GM12864 (cell line): ENCODE measurements around the gene PTPRD.

Experiments used
- DNase-seq: peaks from one replicate; pipeline ENCODE4 v3.0.0-alpha.2; 2011; ENCODE audit warnings: low read depth
- H3K4me3 ChIP-seq: 2 replicates; pipeline ENCODE4 v1.5.1; 2011; ENCODE audit warnings: mild to moderate bottlenecking, low read depth, low read length, control low read depth
- TF ChIP-seq, protein P1 (sequence below): IDR thresholded peaks from 2 replicates; pipeline ENCODE4 v1.5.1; 2011; ENCODE audit warnings: low read depth, mild to moderate bottlenecking, moderate library complexity, low read length, control low read depth, inconsistent platforms; ENCODE audit errors: missing control alignments

PTPRD gene

DNA sequence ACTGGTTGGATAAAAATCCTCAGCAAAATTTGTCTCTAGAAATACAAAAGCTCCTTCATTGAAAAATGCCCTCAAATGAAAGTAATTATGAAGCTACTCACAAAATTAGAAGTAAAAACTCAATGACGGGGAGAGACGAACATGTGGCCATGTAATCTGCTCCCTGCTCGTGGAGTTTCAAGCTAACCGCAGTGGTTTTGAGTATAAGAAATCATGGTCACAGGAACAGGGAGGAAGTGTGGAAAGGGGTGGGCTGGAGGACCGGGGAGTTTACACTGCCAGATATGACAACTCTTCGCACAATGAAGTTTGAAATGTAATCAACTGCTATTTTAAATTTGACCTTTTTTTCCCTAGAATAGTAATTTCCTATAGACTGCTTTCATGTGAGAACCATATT lies 2047.8 kb downstream of the PTPRD start:
- no peak for DNase-seq
- H3K4me3 ChIP-seq = no peak overlapping the region
- TF ChIP-seq, protein P1, sequence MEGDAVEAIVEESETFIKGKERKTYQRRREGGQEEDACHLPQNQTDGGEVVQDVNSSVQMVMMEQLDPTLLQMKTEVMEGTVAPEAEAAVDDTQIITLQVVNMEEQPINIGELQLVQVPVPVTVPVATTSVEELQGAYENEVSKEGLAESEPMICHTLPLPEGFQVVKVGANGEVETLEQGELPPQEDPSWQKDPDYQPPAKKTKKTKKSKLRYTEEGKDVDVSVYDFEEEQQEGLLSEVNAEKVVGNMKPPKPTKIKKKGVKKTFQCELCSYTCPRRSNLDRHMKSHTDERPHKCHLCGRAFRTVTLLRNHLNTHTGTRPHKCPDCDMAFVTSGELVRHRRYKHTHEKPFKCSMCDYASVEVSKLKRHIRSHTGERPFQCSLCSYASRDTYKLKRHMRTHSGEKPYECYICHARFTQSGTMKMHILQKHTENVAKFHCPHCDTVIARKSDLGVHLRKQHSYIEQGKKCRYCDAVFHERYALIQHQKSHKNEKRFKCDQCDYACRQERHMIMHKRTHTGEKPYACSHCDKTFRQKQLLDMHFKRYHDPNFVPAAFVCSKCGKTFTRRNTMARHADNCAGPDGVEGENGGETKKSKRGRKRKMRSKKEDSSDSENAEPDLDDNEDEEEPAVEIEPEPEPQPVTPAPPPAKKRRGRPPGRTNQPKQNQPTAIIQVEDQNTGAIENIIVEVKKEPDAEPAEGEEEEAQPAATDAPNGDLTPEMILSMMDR = no peak

DNA sequence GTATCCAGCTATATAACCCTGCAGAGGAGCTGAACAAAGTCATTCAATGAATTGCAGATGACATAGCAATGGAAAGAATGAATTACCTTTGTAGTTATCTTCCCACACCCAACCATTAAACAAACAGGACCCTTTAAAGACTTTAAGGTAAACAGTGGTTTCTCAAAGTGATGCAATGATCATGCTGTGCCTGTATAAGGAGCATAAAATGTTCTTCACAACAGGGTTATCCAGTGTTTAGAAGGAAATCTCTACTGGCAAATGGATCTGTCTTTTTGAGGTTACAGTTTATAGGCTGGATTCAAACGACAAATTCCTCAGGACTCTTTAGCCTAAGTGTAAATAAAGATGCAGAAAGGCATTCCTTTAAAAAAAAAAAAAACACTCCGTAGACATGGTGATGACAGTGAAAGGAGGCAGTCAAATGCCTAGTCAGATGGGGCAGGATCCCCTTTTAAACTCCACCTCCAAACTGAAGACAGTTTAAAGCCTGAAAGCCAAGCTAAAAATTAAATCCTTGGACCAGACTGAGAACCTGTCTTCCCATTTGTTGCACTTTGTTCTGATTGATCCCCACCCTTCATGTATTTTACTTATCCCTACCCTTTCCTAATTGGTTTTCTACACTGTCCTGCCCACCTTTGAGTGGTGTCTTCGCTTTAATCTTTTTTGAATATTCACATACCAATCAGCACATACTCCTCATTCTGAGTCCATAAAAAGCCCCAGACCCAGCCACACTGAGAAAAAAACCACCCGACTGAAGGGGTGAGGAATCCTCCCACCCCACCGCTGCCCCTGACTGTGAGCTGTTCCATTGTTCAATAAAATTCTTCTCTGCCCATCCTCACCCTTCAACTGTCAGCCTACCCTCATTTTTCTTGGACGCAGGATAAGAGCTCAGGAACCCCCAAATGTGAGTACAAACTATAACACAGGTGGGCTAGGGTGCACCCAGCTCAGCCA lies 2052.0 kb downstream of the PTPRD start:
- DNase-seq = no peak
- TF ChIP-seq, protein P1 = no peak
- no peak overlapping the region for H3K4me3 ChIP-seq

DNA sequence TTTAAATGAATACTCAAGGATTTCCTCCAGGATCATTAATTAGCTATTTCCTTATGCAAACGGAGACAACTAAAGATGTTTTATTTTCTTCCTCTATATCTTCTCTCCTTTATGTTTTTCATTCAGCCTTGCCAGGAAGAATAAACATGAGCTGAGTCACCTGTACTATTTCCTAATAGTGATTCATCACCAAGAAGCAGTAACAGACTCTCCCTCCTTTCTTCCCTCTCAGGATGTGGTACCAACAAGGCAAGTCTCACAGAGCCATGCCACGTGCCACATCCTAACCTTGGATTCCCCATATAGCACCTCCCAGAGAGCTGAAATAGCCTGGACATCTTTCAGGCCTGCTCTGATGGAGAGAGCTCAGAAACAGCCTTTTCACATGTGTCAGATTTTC lies 2054.6 kb downstream of the PTPRD start:
- TF ChIP-seq, protein P1 = no peak
- H3K4me3 ChIP-seq = no peak overlapping the region
- DNase-seq = no peak

DNA sequence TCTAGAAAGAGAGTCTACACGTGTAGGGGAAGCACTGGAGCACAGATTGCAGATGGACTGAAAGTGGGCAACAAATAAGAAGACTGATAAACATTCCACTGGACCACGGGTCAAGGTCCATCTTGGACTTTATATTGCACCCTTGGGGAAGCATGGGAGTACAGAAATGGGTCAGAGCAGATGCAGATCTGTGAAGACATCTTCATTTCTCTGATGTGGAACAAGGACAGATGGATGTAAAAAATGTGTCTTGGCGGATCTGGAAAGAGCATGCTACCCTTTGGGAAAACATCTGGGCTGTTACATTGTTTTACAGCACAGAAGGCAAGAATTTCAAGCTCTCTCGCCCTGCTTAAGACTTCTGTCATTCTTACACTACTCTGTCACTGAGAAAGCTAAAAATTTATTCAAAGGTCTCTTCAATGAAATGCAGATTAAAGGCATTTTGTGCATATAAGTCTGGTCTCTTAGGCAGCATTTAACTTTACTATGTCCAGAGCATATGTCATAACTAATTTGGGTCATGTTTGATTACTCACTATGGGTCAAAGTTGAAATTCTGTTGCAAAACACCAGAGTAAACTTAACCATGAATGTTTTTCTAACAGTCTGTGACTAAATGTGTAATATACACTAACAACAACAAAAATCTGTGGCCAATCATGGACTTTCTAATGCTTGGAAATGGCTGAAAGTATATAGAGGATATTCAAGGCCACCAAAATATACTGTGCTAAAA lies 2056.9 kb downstream of the PTPRD start:
- H3K4me3 ChIP-seq = no peak overlapping the region
- TF ChIP-seq, protein P1 = no peak
- DNase-seq = no peak

DNA sequence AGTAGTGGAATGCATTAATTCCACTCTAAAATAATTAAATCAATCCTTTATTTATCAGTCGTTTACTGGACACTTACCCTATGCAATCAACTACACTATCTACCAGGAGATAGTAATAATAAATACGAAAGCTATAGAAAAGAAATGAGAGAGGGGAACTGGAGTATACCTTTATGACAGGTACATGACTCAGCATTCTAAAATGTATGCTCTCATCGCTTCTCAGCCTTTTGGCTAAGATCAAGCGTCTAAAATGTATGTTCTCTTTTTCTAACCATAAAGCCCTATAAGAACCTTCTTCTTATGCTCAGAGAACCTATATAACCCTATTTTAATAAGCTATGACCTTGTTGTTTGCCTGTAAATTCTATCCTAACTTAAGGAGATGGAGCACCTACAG lies 2059.4 kb downstream of the PTPRD start:
- TF ChIP-seq, protein P1 = no peak
- H3K4me3 ChIP-seq = no peak overlapping the region
- no peak for DNase-seq

DNA sequence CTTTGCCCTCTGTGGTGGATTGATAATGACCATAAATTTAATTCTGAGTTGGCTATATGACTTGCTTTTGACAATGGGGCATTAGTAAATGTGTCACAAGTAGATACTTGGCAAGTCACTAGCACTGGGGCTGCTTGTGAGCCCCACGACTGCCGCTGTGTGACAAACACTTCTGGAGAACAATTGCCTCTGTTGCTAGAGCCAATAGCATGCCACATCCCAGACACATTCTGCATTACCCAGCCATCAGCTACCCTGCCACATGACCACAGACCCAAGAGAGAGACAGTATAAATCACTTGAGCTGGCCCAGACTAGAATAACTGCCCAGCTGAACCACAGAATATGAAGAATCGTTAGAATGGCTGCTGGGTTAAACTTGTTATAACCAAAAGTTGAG lies 2060.1 kb downstream of the PTPRD start:
- TF ChIP-seq, protein P1 = no peak
- no peak overlapping the region for H3K4me3 ChIP-seq
- DNase-seq = no peak
